PC-9 (cell line): Measurements from ENCODE around the gene SLC25A44. TPM values are rescaled to one million over a fixed set of nuclear protein-coding genes. Genes with fewer than 3 reads are reported as not detected.

Source experiments
- BruUV-seq: library from RNA; stranded (reverse); fragments of 400-500 nt; replicated peaks from 2 replicates; lab custom pipeline; 2021; lab: Mats Ljungman, UMichigan
- CTCF ChIA-PET: fragments of 300-600 bp; sonication (Branson Sonifier 250); formaldehyde crosslinking; loops from one replicate; lab custom pipeline; 2022; ENCODE audit warnings: antibody characterized with exemption; lab: Charles Lee
- POLR2A ChIA-PET: fragments of 300-600 bp; sonication (Branson Sonifier 250); formaldehyde crosslinking; loops from one replicate; lab custom pipeline; 2022; ENCODE audit warnings: antibody characterized with exemption; ENCODE audit not compliant: unreplicated experiment; lab: Charles Lee
- DNase-seq, 2 experiments: peaks; one replicate each; pipeline versions ENCODE4 v3.0.0 to v3.0.0-alpha.2; 2015 to 2022; ENCODE audit warnings: mixed read lengths in 1 of 2
- H2AFZ ChIP-seq: fragments of 200-600 bp; sonication (generic); 2 replicates; pipeline ENCODE4 v1.8.1; 2017; ENCODE audit warnings: antibody characterized with exemption
- H3F3A ChIP-seq: fragments of 200-600 bp; sonication (generic); 2 replicates; pipeline ENCODE4 v1.8.1; 2017; ENCODE audit warnings: antibody characterized with exemption, mild to moderate bottlenecking, low read depth; ENCODE audit not compliant: insufficient read depth
- H3K27ac ChIP-seq: fragments of 200-600 bp; sonication (generic); 2 replicates; pipeline ENCODE4 v1.6.1; 2016; ENCODE audit warnings: mixed run types
- H3K27me3 ChIP-seq: fragments of 200-600 bp; sonication (generic); 2 replicates; pipeline ENCODE4 v1.6.1; 2016; ENCODE audit warnings: low read depth, mixed run types; ENCODE audit not compliant: insufficient read depth
- H3K36me3 ChIP-seq: fragments of 200-600 bp; sonication (generic); 2 replicates; pipeline ENCODE4 v1.6.1; 2016; ENCODE audit warnings: low read depth, mixed run types
- H3K4me1 ChIP-seq: fragments of 200-600 bp; sonication (generic); replicated peaks from 2 replicates; pipeline ENCODE4 v1.6.1; 2016; ENCODE audit warnings: mixed run types; ENCODE audit not compliant: insufficient read depth
- H3K4me2 ChIP-seq: fragments of 200-600 bp; sonication (generic); 2 replicates; pipeline ENCODE4 v1.6.1; 2017; ENCODE audit warnings: mixed run types
- H3K4me3 ChIP-seq: fragments of 200-600 bp; sonication (generic); 2 replicates; pipeline ENCODE4 v1.6.1; 2016; ENCODE audit warnings: mixed run types
- H3K79me2 ChIP-seq: fragments of 200-600 bp; sonication (generic); 2 replicates; pipeline ENCODE4 v1.6.1; 2017; ENCODE audit warnings: low read depth, mixed run types
- H3K9me2 ChIP-seq: fragments of 200-600 bp; sonication (generic); 2 replicates; pipeline ENCODE4 v1.8.1; 2017; ENCODE audit warnings: mild to moderate bottlenecking; ENCODE audit not compliant: insufficient read depth
- H3K9me3 ChIP-seq: fragments of 200-600 bp; sonication (generic); 2 replicates; pipeline ENCODE4 v1.8.1; 2016; ENCODE audit warnings: low read depth; ENCODE audit not compliant: insufficient read depth
- H4K20me1 ChIP-seq: fragments of 200-600 bp; sonication (generic); 2 replicates; pipeline ENCODE4 v1.8.1; 2017; ENCODE audit not compliant: insufficient read depth
- EZH2 ChIP-seq: fragments of 200-600 bp; sonication (generic); IDR thresholded peaks from 2 replicates; pipeline ENCODE4 v1.8.0; 2017; ENCODE audit warnings: antibody characterized with exemption, low read depth
- intact Hi-C: fragments of 100-400 bp; cut with micrococcal nuclease; formaldehyde crosslinking; loops from one replicate; pipeline ENCODE4 v1.10.0; 2022; ENCODE audit not compliant: unreplicated experiment
- total RNA-seq: library from RNA; stranded (reverse); gene quantifications from 2 replicates; pipeline ENCODE4 v1.2.3, GENCODE V29; 2021
- TF ChIP-seq, protein P1 (sequence below): fragments of 200-600 bp; sonication (generic); conservative IDR thresholded peaks from 2 replicates; pipeline ENCODE4 v1.6.1; 2017; ENCODE audit warnings: mixed run types, antibody characterized with exemption, mild to moderate bottlenecking, moderate library complexity

The SLC25A44 gene
- total RNA-seq, 1 experiment from 2014 or later, result 20.2 TPM

GRCh38 chr1:156251527-156251926, 57.6 kb downstream of the SLC25A44 start:
- Histone ChIP-seq H3K27me3 (no peaks in the 10 kb centered on the region), H3K79me2 (no peaks in the 10 kb centered on the region), H3K9me2 (no peaks in the 10 kb centered on the region), H3K4me2 (no peak overlapping the region), H3F3A (peaks cover 10% of the 10 kb centered on the region; the same call in 1 of the 2 replicates), H3K4me3 (no peak overlapping the region), H3K4me1 (no peaks in the 10 kb centered on the region), H3K9me3 (no peaks in the 10 kb centered on the region), H3K36me3 (peaks cover 25% of the 10 kb centered on the region; the same call in 1 of the 2 replicates), H2AFZ (no peak overlapping the region), H4K20me1 (no peaks in the 10 kb centered on the region), H3K27ac (no peak overlapping the region)
- BruUV-seq, result no TSS peak
- intact Hi-C loops, result no loop called here
- POLR2A ChIA-PET, result no interaction called here
- CTCF ChIA-PET, result interaction anchor here (0.6 kb wide), 1 partner anchor 160 kb away, joined by 7 read pairs; no protein-coding TSS in a partner anchor
- no peak for DNase-seq
- TF ChIP-seq, protein P1, sequence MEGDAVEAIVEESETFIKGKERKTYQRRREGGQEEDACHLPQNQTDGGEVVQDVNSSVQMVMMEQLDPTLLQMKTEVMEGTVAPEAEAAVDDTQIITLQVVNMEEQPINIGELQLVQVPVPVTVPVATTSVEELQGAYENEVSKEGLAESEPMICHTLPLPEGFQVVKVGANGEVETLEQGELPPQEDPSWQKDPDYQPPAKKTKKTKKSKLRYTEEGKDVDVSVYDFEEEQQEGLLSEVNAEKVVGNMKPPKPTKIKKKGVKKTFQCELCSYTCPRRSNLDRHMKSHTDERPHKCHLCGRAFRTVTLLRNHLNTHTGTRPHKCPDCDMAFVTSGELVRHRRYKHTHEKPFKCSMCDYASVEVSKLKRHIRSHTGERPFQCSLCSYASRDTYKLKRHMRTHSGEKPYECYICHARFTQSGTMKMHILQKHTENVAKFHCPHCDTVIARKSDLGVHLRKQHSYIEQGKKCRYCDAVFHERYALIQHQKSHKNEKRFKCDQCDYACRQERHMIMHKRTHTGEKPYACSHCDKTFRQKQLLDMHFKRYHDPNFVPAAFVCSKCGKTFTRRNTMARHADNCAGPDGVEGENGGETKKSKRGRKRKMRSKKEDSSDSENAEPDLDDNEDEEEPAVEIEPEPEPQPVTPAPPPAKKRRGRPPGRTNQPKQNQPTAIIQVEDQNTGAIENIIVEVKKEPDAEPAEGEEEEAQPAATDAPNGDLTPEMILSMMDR, result no peak
- TF ChIP-seq EZH2, result no peak

DNA sequence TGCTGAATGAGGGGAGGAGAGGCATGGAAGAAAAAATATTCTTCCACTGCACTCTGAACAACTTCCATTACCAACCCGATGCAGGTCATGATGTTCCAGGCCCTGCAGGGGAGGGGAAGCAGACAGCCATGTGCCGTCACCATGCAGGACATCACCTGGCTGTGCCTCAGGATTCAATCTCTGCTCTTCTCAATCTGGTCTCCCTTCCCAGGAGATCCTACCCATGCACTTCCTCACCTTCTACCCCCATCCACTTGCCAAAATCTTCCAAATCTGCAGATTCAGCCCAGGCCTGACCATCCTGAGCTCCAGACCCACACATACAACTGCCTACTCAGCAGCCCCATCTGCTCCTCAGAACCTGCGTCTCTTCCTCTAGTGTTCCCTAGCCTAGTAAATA, 59.7 kb downstream of the SLC25A44 start:
- Histone ChIP-seq H3F3A (peaks cover 3% of the 10 kb centered on the region; the same call in 1 of the 2 replicates), H3K79me2 (no peaks in the 10 kb centered on the region), H4K20me1 (peaks cover 6% of the 10 kb centered on the region; the same call in 1 of the 2 replicates), H3K9me2 (no peaks in the 10 kb centered on the region), H3K27ac (no peak overlapping the region), H3K4me2 (no peak overlapping the region), H3K9me3 (no peaks in the 10 kb centered on the region), H3K27me3 (no peaks in the 10 kb centered on the region), H2AFZ (no peak overlapping the region), H3K4me3 (no peak overlapping the region), H3K36me3 (peaks cover 25% of the 10 kb centered on the region; the same call in 1 of the 2 replicates), H3K4me1 (no peaks in the 10 kb centered on the region)
- intact Hi-C loops, result no loop called here
- DNase-seq, result no peak
- no TSS peak for BruUV-seq
- ChIA-PET POLR2A (no interaction called here), CTCF (no interaction called here)
- TF ChIP-seq, protein P1, result no peak

DNA sequence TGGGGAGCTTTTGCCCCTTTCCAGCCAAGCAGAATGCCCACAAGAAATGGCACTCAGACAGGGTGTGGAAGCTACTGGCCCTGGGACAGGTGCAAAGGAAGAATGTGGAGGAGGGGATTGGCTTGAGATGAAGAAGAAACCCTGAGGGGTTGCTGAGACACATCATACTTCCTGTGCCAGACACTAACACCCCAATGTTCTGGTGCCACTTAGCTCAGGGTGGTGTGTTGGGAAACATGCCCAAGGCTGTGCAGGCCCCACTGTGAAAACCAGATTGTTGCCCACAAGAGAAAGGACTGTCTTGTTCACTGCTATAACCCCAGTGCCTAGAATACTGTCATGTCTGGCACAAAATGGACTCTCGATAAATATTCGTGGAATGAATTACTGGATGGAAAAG, 63.8 kb downstream of the SLC25A44 start:
- no peak overlapping the region for H2AFZ ChIP-seq
- no peaks in the 10 kb centered on the region for H3K9me2 ChIP-seq
- no TSS peak for BruUV-seq
- ChIA-PET CTCF (no interaction called here), POLR2A (no interaction called here)
- H3K4me3 ChIP-seq, result no peak overlapping the region
- DNase-seq, result no peak
- H3K4me1 ChIP-seq, result no peaks in the 10 kb centered on the region
- H4K20me1 ChIP-seq, result peaks cover 9% of the 10 kb centered on the region; the same call in 1 of the 2 replicates
- intact Hi-C loops, result no loop called here
- no peaks in the 10 kb centered on the region for H3K79me2 ChIP-seq
- H3K36me3 ChIP-seq, result peaks cover 19% of the 10 kb centered on the region
- no peak overlapping the region for H3K27ac ChIP-seq
- no peaks in the 10 kb centered on the region; the same call in 1 of the 2 replicates for H3F3A ChIP-seq
- no peak overlapping the region for H3K4me2 ChIP-seq
- no peaks in the 10 kb centered on the region for H3K27me3 ChIP-seq
- TF ChIP-seq EZH2, result no peak
- TF ChIP-seq, protein P1, result no peak
- H3K9me3 ChIP-seq, result no peaks in the 10 kb centered on the region
